Measurements from ENCODE around the gene PCDHB13.
"Not testable (repeated sequence)": the region's sequence is repeated elsewhere in the genome, so short reads cannot be mapped to it uniquely, and the experiment has no call there.

Gene PCDHB13

DNA sequence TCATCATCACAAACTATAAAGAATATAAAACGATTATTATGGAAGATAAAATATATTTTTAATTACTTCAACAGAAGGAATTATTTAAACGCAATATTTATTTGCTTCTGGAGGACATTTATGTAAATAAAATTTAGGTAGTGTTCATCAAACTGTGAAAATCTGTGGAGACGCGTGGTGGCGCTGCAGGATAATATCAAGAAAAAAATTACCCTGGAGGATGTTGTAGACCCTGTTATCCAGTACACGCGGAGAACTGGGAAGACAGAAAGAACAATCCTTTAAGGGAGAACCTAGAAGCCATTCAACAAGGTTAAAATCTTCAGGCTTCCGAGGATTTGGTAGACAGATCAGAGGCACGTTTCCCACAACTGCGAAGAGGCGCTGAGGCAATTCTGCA is 5.2 kb upstream of the PCDHB13 start, which contains the start of gene PCDHB12:
Gene PCDHB12, plus strand, starts transcription at position 242 of the 400 bp plus-strand sequence. CDS start 189 bp downstream, outside the sequence.
- DNase-seq, result no peak

DNA sequence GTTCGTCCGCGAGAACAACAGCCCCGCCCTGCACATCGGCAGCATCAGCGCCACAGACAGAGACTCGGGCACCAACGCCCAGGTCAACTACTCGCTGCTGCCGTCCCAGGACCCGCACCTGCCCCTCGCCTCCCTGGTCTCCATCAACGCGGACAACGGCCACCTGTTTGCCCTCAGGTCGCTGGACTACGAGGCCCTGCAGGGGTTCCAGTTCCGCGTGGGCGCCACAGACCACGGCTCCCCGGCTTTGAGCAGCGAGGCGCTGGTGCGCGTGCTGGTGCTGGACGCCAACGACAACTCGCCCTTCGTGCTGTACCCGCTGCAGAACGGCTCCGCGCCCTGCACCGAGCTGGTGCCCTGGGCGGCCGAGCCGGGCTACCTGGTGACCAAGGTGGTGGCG is 3.4 kb upstream of the PCDHB13 start:
- not testable (repeated sequence) for DNase-seq

DNA sequence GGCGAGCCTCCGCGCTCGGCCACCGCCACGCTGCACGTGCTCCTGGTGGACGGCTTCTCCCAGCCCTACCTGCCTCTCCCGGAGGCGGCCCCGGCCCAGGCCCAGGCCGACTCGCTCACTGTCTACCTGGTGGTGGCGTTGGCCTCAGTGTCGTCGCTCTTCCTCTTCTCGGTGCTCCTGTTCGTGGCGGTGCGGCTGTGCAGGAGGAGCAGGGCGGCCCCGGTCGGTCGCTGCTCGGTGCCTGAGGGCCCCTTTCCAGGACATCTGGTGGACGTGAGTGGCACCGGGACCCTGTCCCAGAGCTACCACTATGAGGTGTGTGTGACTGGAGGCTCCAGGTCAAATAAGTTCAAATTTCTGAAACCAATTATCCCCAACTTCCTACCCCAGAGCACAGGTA is 2.9 kb upstream of the PCDHB13 start:
- not testable (repeated sequence) for DNase-seq

DNA sequence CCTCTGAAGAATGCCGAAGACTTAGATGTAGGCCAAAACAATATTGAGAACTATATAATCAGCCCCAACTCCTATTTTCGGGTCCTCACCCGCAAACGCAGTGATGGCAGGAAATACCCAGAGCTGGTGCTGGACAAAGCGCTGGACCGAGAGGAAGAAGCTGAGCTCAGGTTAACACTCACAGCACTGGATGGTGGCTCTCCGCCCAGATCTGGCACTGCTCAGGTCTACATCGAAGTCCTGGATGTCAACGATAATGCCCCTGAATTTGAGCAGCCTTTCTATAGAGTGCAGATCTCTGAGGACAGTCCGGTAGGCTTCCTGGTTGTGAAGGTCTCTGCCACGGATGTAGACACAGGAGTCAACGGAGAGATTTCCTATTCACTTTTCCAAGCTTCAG is 864 bp downstream of the PCDHB13 start:
- not testable (repeated sequence) for DNase-seq

DNA sequence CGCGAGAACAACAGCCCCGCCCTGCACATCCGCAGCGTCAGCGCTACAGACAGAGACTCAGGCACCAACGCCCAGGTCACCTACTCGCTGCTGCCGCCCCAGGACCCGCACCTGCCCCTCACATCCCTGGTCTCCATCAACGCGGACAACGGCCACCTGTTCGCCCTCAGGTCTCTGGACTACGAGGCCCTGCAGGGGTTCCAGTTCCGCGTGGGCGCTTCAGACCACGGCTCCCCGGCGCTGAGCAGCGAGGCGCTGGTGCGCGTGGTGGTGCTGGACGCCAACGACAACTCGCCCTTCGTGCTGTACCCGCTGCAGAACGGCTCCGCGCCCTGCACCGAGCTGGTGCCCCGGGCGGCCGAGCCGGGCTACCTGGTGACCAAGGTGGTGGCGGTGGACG is 1.8 kb downstream of the PCDHB13 start:
- DNase-seq, result not testable (repeated sequence)

DNA sequence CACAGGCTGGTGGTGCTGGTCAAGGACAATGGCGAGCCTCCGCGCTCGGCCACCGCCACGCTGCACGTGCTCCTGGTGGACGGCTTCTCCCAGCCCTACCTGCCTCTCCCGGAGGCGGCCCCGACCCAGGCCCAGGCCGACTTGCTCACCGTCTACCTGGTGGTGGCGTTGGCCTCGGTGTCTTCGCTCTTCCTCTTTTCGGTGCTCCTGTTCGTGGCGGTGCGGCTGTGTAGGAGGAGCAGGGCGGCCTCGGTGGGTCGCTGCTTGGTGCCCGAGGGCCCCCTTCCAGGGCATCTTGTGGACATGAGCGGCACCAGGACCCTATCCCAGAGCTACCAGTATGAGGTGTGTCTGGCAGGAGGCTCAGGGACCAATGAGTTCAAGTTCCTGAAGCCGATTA is 2.3 kb downstream of the PCDHB13 start:
- not testable (repeated sequence) for DNase-seq

DNA sequence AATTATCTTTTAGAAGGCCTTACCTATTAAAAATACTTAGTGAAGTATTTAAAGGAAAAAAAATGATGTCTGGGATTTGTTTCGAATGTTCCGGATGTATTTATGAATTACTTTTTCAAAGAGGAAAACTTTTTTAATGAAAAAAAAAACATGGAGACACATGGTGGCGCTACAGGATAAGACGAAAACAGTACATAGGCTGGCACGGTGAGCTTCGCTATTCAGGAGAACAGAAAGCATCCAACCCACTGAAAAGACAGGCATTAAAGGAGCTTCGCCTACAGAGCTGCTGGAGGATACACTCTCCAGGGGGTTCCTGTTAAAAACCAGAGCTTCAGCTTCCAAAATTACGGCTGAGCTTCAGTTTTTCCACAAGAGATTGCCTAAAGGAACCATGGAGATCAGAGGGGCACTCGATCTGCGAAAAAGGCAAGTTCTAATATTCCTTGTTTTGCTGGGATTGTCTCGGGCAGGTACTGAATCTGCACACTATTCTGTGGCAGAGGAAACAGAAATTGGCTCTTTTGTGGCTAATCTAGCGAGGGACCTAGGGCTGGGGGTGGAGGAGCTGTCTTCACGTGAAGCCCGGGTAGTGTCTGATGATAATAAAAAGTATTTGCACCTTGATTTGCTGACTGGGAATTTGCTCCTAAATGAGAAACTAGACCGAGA is 9.5 kb downstream of the PCDHB13 start, which contains the start of gene PCDHB14:
Gene PCDHB14, plus strand, starts transcription at position 232 of the 672 bp plus-strand sequence. Its CDS starts 163 bp downstream, at position 395.
- no peak for DNase-seq

DNA sequence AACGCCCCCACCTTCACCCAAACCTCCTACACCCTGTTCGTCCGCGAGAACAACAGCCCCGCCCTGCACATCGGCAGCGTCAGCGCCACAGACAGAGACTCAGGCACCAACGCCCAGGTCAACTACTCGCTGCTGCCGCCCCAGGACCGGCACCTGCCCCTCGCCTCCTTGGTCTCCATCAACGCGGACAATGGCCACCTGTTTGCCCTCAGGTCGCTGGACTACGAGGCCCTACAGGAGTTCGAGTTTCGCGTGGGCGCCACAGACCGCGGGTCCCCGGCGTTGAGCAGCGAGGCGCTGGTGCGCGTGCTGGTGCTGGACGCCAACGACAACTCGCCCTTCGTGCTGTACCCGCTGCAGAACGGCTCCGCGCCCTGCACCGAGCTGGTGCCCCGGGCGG is 11.1 kb downstream of the PCDHB13 start:
- DNase-seq, result not testable (repeated sequence)

DNA sequence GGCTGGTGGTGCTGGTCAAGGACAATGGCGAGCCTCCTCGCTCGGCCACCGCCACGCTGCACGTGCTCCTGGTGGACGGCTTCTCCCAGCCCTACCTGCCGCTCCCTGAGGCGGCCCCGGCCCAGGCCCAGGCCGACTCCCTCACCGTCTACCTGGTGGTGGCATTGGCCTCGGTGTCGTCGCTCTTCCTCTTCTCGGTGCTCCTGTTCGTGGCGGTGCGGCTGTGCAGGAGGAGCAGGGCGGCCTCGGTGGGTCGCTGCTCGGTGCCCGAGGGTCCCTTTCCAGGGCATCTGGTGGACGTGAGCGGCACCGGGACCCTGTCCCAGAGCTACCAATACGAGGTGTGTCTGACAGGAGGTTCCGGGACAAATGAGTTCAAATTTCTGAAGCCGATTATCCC is 11.7 kb downstream of the PCDHB13 start:
- not testable (repeated sequence) for DNase-seq

DNA sequence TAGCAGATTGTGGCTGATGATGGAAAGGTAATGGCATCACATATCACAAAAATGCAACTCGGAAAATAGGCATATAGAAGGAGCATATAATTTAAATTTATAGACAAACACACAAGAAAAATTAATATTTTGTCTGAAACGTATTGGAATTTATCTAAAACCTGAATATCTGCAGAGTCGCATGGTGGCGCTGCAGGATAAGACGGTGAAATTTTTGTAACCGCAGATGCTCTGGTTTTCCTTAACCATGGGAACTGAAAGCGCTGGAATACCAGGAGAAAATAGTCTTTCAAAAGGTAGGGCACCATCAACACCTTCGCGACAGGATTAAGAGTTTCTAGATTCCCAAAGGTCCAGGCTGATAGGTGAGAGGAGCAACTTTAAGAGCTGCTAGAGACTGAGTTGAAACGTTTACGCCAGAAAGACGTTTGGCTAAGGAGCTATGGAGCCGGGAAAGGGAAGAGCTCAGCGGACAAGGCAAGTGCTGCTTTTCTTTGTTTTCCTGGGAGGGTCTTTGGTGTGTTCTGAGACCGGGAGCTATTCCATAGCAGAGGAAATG is 20.5 kb downstream of the PCDHB13 start:
- no peak for DNase-seq

DNA sequence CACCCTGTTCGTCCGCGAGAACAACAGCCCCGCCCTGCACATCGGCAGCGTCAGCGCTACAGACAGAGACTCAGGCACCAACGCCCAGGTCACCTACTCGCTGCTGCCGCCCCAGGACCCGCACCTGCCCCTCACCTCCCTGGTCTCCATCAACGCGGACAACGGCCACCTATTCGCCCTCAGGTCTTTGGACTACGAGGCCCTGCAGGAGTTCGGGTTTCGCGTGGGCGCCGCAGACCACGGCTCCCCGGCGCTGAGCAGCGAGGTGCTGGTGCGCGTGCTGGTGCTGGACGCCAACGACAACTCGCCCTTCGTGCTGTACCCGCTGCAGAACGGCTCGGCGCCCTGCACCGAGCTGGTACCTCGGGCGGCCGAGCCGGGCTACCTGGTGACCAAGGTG is 22.2 kb downstream of the PCDHB13 start:
- DNase-seq, result not testable (repeated sequence)

DNA sequence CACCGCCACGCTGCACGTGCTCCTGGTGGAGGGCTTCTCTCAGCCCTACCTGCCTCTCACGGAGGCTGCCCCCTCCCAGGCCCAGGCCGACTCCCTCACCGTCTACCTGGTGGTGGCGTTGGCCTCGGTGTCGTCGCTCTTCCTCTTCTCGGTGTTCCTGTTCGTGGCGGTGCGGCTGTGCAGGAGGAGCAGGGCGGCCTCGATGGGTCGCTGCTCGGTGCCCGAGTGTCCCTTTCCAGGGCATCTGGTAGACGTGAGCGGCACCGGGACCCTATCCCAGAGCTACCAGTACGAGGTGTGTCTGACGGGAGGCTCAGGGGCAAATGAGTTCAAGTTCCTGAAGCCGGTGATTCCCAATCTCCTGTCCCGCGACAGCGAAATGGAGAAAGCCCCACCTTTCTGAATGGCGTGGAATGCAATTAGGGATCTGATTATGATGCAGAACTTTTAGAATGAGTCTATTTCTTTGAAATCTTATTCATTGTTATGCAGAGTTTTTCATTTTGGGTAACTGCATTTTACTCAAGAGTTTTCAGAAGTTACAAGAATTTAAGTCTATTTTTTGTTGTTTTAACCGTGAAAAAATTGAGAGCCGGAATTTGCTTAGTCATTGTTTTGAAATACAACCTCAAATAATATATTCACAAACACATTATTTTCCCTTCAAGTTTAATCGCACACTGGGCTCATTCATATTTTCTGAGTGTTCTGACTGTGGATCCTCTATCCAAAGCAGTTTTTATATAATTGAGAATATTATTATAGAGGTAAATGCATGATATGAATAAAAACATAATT is 23.0 kb downstream of the PCDHB13 start:
- no peak for DNase-seq

DNA sequence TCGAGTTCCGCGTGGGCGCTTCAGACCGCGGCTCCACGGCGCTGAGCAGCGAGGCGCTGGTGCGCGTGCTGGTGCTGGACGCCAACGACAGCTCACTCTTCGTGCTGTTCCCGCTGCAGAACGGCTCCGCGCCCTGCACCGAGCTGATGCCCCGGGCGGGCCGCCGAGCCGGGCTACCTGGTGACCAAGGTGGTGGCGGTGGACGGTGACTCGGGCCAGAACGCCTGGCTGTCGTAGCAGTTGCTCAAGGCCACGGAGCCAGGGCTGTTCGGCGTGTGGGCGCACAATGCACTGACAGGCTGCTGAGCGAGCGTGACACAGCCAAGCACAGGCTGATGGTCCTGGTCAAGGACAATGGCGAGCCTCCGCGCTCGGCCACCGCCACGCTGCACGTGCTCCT is 27.8 kb downstream of the PCDHB13 start:
- DNase-seq, result no peak

DNA sequence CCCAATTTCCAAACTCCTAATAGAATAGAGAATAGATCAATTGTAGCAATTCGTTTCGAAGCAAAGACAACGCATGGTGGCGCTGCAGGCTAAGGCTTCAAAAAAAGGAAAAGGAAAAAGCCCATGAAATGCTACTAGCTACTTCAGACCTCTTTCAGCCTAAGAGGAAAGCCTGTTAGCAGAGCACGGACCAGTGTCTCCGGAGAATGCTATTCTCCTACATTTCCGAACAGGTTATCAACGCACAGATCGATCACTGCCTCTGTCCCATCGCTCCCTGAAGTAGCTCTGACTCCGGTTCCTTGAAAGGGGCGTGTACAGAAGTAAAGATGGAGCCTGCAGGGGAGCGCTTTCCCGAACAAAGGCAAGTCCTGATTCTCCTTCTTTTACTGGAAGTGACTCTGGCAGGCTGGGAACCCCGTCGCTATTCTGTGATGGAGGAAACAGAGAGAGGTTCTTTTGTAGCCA is 31.6 kb downstream of the PCDHB13 start, which contains the start of gene PCDHB15:
Gene PCDHB15, plus strand, starts transcription at position 146 of the 468 bp plus-strand sequence. Its CDS starts 184 bp downstream, at position 330.
- no peak for DNase-seq

DNA sequence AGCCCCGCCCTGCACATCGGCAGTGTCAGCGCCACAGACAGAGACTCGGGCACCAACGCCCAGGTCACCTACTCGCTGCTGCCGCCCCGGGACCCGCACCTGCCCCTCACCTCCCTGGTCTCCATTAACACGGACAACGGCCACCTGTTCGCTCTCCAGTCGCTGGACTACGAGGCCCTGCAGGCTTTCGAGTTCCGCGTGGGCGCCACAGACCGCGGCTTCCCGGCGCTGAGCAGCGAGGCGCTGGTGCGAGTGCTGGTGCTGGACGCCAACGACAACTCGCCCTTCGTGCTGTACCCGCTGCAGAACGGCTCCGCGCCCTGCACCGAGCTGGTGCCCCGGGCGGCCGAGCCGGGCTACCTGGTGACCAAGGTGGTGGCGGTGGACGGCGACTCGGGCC is 33.3 kb downstream of the PCDHB13 start:
- DNase-seq, result not testable (repeated sequence)

DNA sequence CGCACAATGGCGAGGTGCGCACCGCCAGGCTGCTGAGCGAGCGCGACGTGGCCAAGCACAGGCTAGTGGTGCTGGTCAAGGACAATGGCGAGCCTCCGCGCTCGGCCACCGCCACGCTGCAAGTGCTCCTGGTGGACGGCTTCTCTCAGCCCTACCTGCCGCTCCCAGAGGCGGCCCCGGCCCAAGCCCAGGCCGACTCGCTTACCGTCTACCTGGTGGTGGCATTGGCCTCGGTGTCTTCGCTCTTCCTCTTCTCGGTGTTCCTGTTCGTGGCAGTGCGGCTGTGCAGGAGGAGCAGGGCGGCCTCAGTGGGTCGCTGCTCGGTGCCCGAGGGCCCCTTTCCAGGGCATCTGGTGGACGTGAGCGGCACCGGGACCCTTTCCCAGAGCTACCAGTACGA is 33.7 kb downstream of the PCDHB13 start:
- not testable (repeated sequence) for DNase-seq

DNA sequence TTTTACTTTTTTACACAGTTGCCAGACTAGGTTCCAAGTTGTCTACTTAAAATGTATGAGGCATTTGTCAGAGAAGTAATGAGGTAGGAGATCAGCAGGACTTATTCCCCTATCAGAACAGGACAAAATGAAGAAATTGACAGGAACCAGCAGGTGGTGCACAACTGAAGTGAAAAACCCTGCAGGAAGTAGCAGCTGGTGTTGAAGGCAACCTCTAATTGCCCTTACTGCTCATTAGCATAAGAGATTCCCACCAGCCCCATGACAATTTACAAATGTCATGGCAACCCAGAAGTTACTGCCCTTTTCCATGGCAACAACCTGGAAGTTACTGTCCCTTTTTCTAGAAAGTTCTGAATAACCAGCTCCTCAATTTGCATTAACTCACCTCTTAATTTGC is 36.9 kb downstream of the PCDHB13 start:
- DNase-seq, result no peak

DNA sequence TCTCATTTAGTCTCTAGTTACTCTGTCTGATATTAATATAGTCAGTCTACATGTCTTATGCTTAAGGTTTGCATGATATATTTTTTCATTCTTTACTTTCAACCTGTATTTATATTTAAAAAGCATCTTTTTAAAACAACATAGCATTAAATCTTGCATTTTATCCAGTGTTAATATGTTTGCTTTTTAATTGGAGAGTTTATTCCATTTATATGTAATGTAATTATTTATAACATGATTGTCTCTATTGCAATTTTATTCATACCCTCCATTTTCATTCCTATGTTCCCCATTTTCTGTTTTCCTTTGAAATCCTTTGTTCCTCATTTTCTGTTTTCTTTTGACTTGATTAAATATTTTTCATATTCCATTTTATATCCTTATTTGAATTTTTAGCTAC is 44.7 kb downstream of the PCDHB13 start:
- no peak for DNase-seq

DNA sequence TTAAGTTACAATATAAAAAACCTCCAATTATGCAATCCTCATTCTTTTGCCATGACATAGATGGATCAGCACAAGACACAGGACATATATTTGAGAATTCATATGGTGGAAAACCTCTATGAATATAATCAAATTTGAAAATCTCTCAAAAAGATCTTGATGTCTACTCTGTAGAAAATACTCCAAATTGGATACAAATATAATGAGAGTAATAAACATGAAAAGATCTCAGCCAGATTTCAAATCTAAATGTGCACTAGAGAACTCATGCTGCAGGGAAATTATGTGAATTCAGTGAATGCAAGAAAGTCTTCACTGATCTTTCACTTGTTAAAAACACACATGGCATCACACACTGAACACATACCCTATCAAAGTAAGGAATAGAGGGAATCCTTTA is 45.2 kb downstream of the PCDHB13 start:
- no peak for DNase-seq

DNA sequence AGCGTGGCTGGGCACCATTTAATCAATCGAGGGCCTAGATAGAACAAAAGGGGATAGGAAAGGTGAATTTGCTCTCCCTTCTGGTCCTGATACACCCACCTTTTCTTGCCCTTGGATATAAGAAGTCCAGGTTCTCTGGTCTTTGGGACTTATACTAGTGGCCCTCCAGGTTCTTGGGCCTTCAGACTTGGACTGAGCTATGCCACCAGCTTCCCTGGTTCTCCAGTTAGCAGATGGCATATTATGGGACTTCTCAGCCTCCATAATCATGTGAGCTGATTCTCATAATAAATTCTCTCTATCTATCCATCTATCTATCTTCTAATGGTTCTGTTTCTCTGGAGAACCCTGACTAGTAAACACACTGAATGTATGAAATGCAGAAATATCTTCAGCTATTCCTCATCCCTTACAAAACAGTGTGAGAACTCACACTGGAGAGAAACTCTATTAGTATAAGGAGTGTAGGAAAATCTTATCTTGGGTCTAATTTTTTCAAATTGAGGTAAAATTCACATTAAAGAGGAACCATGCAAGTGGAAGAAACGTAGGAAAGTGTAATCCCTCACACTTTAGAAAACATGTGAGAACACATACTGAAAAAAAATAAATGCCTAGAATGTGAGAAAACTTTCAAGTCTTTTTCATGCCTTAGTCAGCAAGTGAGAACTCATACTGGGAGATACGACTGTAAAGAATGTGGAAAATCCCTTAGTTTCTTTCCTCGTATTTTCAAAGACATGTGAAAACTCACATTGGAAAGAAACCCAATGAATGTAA is 46.9 kb downstream of the PCDHB13 start:
- no peak for DNase-seq

DNA sequence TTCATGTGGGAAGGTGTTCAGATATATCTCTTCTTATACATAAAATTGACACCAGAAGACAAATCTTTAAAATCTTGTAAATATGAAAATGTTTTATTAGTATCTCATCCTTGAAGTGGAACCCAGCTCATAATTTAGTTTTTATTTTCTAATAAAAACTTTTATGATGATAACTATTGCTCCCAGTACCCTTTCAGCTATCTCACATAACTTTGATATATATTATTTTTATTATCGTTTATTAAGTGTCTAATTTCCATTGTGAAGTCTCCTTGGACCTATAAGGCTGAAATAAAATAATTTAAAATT is 47.5 kb downstream of the PCDHB13 start:
- no peak for DNase-seq

Measured in stimulated activated CD4-positive, alpha-beta T cell treated with anti-CD3 and anti-CD28 coated beads, Interleukin-1b, Interleukin-23, amount 100 ng/mL, for 48 hours (primary cell).